ENCODE measurements around the gene IFNAR2.
"Not testable (repeated sequence)": the region's sequence is repeated elsewhere in the genome, so short reads cannot be mapped to it uniquely, and the experiment has no call there.

Gene IFNAR2

GRCh38 chr21:33211732-33212131, 18.0 kb upstream of the IFNAR2 start:
- in situ Hi-C loops (cut with HindIII; ENCODE audit: low sequenced_read_pairs) = no loop called here
- no peak for TF ChIP-seq CTCF (IDR thresholded peaks at IDR 0.05; ENCODE audit: low read depth, low read length, missing control alignments)
- no peak for DNase-seq (ENCODE audit: low read depth)
- H3K4me3 ChIP-seq (ENCODE audit: low read depth, low read length) = no peak overlapping the region

- DNase-seq (ENCODE audit: low read depth) = no peak
- in situ Hi-C loops (cut with HindIII; ENCODE audit: low sequenced_read_pairs) = no loop called here
- no peak for TF ChIP-seq CTCF (IDR thresholded peaks at IDR 0.05; ENCODE audit: low read depth, low read length, missing control alignments)
- H3K4me3 ChIP-seq (ENCODE audit: low read depth, low read length) = no peak overlapping the region
Observed at GRCh38 chr21:33212159-33212851, 17.4 kb upstream of the IFNAR2 start.

- no peak for DNase-seq (ENCODE audit: low read depth)
- in situ Hi-C loops (cut with HindIII; ENCODE audit: low sequenced_read_pairs) = no loop called here
- H3K4me3 ChIP-seq (ENCODE audit: low read depth, low read length) = no peak overlapping the region
- TF ChIP-seq CTCF (IDR thresholded peaks at IDR 0.05; ENCODE audit: low read depth, low read length, missing control alignments) = no peak
Observed at GRCh38 chr21:33214056-33214455, 15.7 kb upstream of the IFNAR2 start.

- no peak for DNase-seq (ENCODE audit: low read depth)
- no peak overlapping the region for H3K4me3 ChIP-seq (ENCODE audit: low read depth, low read length)
- TF ChIP-seq CTCF (IDR thresholded peaks at IDR 0.05; ENCODE audit: low read depth, low read length, missing control alignments) = no peak
- in situ Hi-C loops (cut with HindIII; ENCODE audit: low sequenced_read_pairs) = no loop called here
Observed at GRCh38 chr21:33217138-33217520, 12.6 kb upstream of the IFNAR2 start.

GRCh38 chr21:33219300-33219699, 10.4 kb upstream of the IFNAR2 start:
- no peak overlapping the region for H3K4me3 ChIP-seq (ENCODE audit: low read depth, low read length)
- in situ Hi-C loops (cut with HindIII; ENCODE audit: low sequenced_read_pairs) = no loop called here
- TF ChIP-seq CTCF (IDR thresholded peaks at IDR 0.05; ENCODE audit: low read depth, low read length, missing control alignments) = no peak
- DNase-seq (ENCODE audit: low read depth) = no peak

GRCh38 chr21:33219954-33220353, 9.8 kb upstream of the IFNAR2 start:
- no peak for DNase-seq (ENCODE audit: low read depth)
- in situ Hi-C loops (cut with HindIII; ENCODE audit: low sequenced_read_pairs) = no loop called here
- H3K4me3 ChIP-seq (ENCODE audit: low read depth, low read length) = no peak overlapping the region
- no peak for TF ChIP-seq CTCF (IDR thresholded peaks at IDR 0.05; ENCODE audit: low read depth, low read length, missing control alignments)

GRCh38 chr21:33225376-33225775, 4.4 kb upstream of the IFNAR2 start:
- DNase-seq (ENCODE audit: low read depth); in situ Hi-C loops (cut with HindIII; ENCODE audit: low sequenced_read_pairs); H3K4me3 ChIP-seq (ENCODE audit: low read depth, low read length): not testable (repeated sequence)
